Measurements from ENCODE around the gene FAM25C.
"Not testable (repeated sequence)": the region's sequence is repeated elsewhere in the genome, so short reads cannot be mapped to it uniquely, and the experiment has no call there.

Gene FAM25C

GRCh38 chr10:47962785-47963184 lies 36.8 kb downstream of the FAM25C start:
- CTCF ChIA-PET = not testable (repeated sequence)

GRCh38 chr10:47960699-47961098 lies 38.9 kb downstream of the FAM25C start:
- CTCF ChIA-PET; POLR2A ChIA-PET; DNase-seq (ENCODE audit: extremely low spot score): not testable (repeated sequence)

More at GRCh38 chr10:47962785-47963184, 36.8 kb downstream of the FAM25C start:
- DNase-seq (ENCODE audit: extremely low spot score); POLR2A ChIA-PET: not testable (repeated sequence)

GRCh38 chr10:47959677-47960076 lies 39.9 kb downstream of the FAM25C start:
- DNase-seq (ENCODE audit: extremely low spot score); POLR2A ChIA-PET; CTCF ChIA-PET: not testable (repeated sequence)

GRCh38 chr10:47957158-47957557 lies 42.4 kb downstream of the FAM25C start:
- DNase-seq (ENCODE audit: extremely low spot score); POLR2A ChIA-PET; CTCF ChIA-PET: not testable (repeated sequence)

GRCh38 chr10:47947424-47947823 lies 52.2 kb downstream of the FAM25C start:
- DNase-seq (ENCODE audit: extremely low spot score); POLR2A ChIA-PET; CTCF ChIA-PET: not testable (repeated sequence)

Measured in GM10248 (cell line).